Activated CD8-positive, alpha-beta memory T cell treated with anti-CD3 and anti-CD28 coated beads, Interleukin-2, amount 50 U/mL, for 24 hours (primary cell): ENCODE results near the gene EFHC1.
"Not testable (repeated sequence)": the region's sequence is repeated elsewhere in the genome, so short reads cannot be mapped to it uniquely, and the experiment has no call there.

ENCODE experiments used
- DNase-seq: peaks from one replicate; pipeline ENCODE4 v3.0.0-alpha.2; 2020; ENCODE audit errors: extremely low read depth

The EFHC1 gene

GRCh38 chr6:52419809-52420667 is at the start of gene EFHC1:
EFHC1 (plus strand) TSS chr6:52420342; CDS start chr6:52420411, 69 bp downstream.
- peak; percentile 93 for DNase-seq

GRCh38 chr6:52371656-52372191 is 48.4 kb upstream of the EFHC1 start:
- no peak for DNase-seq

GRCh38 chr6:52373151-52373690 is 46.9 kb upstream of the EFHC1 start:
- no peak for DNase-seq

- no peak for DNase-seq
Measured at GRCh38 chr6:52374247-52374646, 45.9 kb upstream of the EFHC1 start.

- no peak for DNase-seq
Measured at GRCh38 chr6:52375780-52376556, 44.2 kb upstream of the EFHC1 start.

- no peak for DNase-seq
Measured at GRCh38 chr6:52376763-52377162, 43.4 kb upstream of the EFHC1 start.

GRCh38 chr6:52377538-52378221 is 42.5 kb upstream of the EFHC1 start:
- DNase-seq, result no peak

- no peak for DNase-seq
Measured at GRCh38 chr6:52381249-52381648, 38.9 kb upstream of the EFHC1 start.

GRCh38 chr6:52384145-52384766 is 35.9 kb upstream of the EFHC1 start:
- DNase-seq, result no peak

- no peak for DNase-seq
Measured at GRCh38 chr6:52385074-52385473, 35.1 kb upstream of the EFHC1 start.

- DNase-seq, result not testable (repeated sequence)
Measured at GRCh38 chr6:52388119-52388518, 32.0 kb upstream of the EFHC1 start.

GRCh38 chr6:52388790-52389189 is 31.4 kb upstream of the EFHC1 start:
- no peak for DNase-seq

GRCh38 chr6:52389264-52389625 is 30.9 kb upstream of the EFHC1 start:
- no peak for DNase-seq

- no peak for DNase-seq
Measured at GRCh38 chr6:52389626-52390360, 30.3 kb upstream of the EFHC1 start.

- DNase-seq, result no peak
Measured at GRCh38 chr6:52390361-52390727, 29.8 kb upstream of the EFHC1 start.

- DNase-seq, result no peak
Measured at GRCh38 chr6:52391599-52391998, 28.5 kb upstream of the EFHC1 start.

GRCh38 chr6:52392944-52393343 is 27.2 kb upstream of the EFHC1 start:
- no peak for DNase-seq

- no peak for DNase-seq
Measured at GRCh38 chr6:52393780-52394179, 26.4 kb upstream of the EFHC1 start.

GRCh38 chr6:52394251-52394666 is 25.9 kb upstream of the EFHC1 start:
- DNase-seq, result no peak

- DNase-seq, result no peak
Measured at GRCh38 chr6:52395969-52396368, 24.2 kb upstream of the EFHC1 start.
